Lower lobe of right lung (tissue), 2 donors: ENCODE data around the gene CD248. TPM values are rescaled to one million over a fixed set of nuclear protein-coding genes. Genes with fewer than 3 reads are reported as not detected.

Experiments
- ATAC-seq, 2 donors: fragments of 200-7000 bp; cut with Tn5 transposase; one replicate each; pipeline ENCODE4 v1.9.1; 2020 to 2022; ENCODE audit warnings: mild to moderate bottlenecking in 2 of 2, moderate library complexity in 2 of 2
- DNase-seq: peaks from one replicate; pipeline ENCODE4 v3.0.0-alpha.2; 2020
- H3K27ac ChIP-seq: fragments of 200-600 bp; one replicate; pipeline ENCODE4 v1.8.0; 2022
- H3K27me3 ChIP-seq: fragments of 200-600 bp; one replicate; pipeline ENCODE4 v1.8.0; 2022; ENCODE audit warnings: low read depth
- H3K36me3 ChIP-seq: fragments of 200-600 bp; one replicate; pipeline ENCODE4 v1.8.0; 2022; ENCODE audit warnings: mild to moderate bottlenecking
- H3K4me1 ChIP-seq: fragments of 200-600 bp; one replicate; pipeline ENCODE4 v1.8.0; 2022
- H3K4me3 ChIP-seq: fragments of 200-600 bp; one replicate; pipeline ENCODE4 v1.8.0; 2022; ENCODE audit warnings: mild to moderate bottlenecking
- H3K9me3 ChIP-seq: fragments of 200-600 bp; one replicate; pipeline ENCODE4 v1.8.0; 2022
- CTCF ChIP-seq: fragments of 200-600 bp; IDR thresholded peaks from one replicate; pipeline ENCODE4 v1.8.0; 2022; ENCODE audit warnings: antibody characterized with exemption, mild to moderate bottlenecking
- intact Hi-C: fragments of 100-400 bp; cut with DNase I; formaldehyde crosslinking; loops from one replicate; pipeline ENCODE4 v1.11.0; 2022
- total RNA-seq: library from RNA; stranded (reverse); fragmentation: NEBNext Ultra II Directional; extraction: Animal tissue kit (Norgen Biotek cat#: 25700); gene quantifications from one replicate; pipeline ENCODE4 v1.2.1, GENCODE V29; 2021
- donor health status: DM: no; HTN: yes; CAD: no; lungs with severe emphysema.

The CD248 gene
- total RNA-seq, 1 donor from 2014 or later, result 28.7 TPM

- H3K9me3 ChIP-seq, result no peaks in the 10 kb centered on the region
- TF ChIP-seq CTCF, result no peak
- DNase-seq, result no peak
- no peak for ATAC-seq
- H3K4me3 ChIP-seq, result peak within 1 kb of the TSS; percentile 51
- peaks cover 30% of the 10 kb centered on the region for H3K4me1 ChIP-seq
- no peak within 1 kb of the TSS for H3K27ac ChIP-seq
- intact Hi-C loops, result no loop called here
- H3K27me3 ChIP-seq, result peaks cover 39% of the 10 kb centered on the region
- no peaks in the 10 kb centered on the region for H3K36me3 ChIP-seq
Measured at GRCh38 chr11:66291706-66292542, 24.9 kb downstream of the CD248 start, which contains the start of gene TMEM151A. TSS of gene TMEM151A (plus strand) at chr11:66291894. CDS start at chr11:66292014, 120 bp downstream.

- ATAC-seq, result no peak
- peak overlapping the region; percentile 51 for H3K4me3 ChIP-seq
Measured at GRCh38 chr11:66291303-66291705, 25.5 kb downstream of the CD248 start.

GRCh38 chr11:66290330-66290621, 26.6 kb downstream of the CD248 start:
- peaks cover 10% of the 10 kb centered on the region for H3K36me3 ChIP-seq
- no peak overlapping the region for H3K4me3 ChIP-seq
- no peak for TF ChIP-seq CTCF
- DNase-seq, result no peak
- H3K4me1 ChIP-seq, result peaks cover 31% of the 10 kb centered on the region
- H3K27ac ChIP-seq, result no peak overlapping the region
- peaks cover 39% of the 10 kb centered on the region for H3K27me3 ChIP-seq
- no peak for ATAC-seq
- H3K9me3 ChIP-seq, result no peaks in the 10 kb centered on the region
- intact Hi-C loops, result no loop called here

More at GRCh38 chr11:66291303-66291705, 25.5 kb downstream of the CD248 start:
- TF ChIP-seq CTCF, result no peak
- H3K27me3 ChIP-seq, result peaks cover 39% of the 10 kb centered on the region
- intact Hi-C loops, result no loop called here
- H3K27ac ChIP-seq, result no peak overlapping the region
- peaks cover 5% of the 10 kb centered on the region for H3K36me3 ChIP-seq
- H3K4me1 ChIP-seq, result peaks cover 31% of the 10 kb centered on the region
- no peak for DNase-seq
- no peaks in the 10 kb centered on the region for H3K9me3 ChIP-seq

GRCh38 chr11:66289548-66290329, 27.1 kb downstream of the CD248 start:
- Histone ChIP-seq H3K9me3 (no peaks in the 10 kb centered on the region), H3K36me3 (peaks cover 12% of the 10 kb centered on the region), H3K27me3 (peaks cover 34% of the 10 kb centered on the region), H3K27ac (peak overlapping the region; percentile 97), H3K4me1 (peaks cover 31% of the 10 kb centered on the region), H3K4me3 (peak overlapping the region; percentile 98)
- peak; percentile 64 to 69 for ATAC-seq
- DNase-seq, result peak; percentile 82
- intact Hi-C loops, result no loop called here
- TF ChIP-seq CTCF, result no peak

- Histone ChIP-seq H3K9me3 (no peaks in the 10 kb centered on the region), H3K27me3 (peaks cover 26% of the 10 kb centered on the region), H3K4me1 (peaks cover 31% of the 10 kb centered on the region), H3K4me3 (peak within 1 kb of the TSS; percentile 98), H3K36me3 (peaks cover 17% of the 10 kb centered on the region), H3K27ac (peak within 1 kb of the TSS; percentile 97)
- DNase-seq (peak; percentile 99), ATAC-seq (peak; percentile 97)
- intact Hi-C loops, result no loop called here
- TF ChIP-seq CTCF, result no peak
Measured at GRCh38 chr11:66288671-66289547, 27.9 kb downstream of the CD248 start, which contains the start of gene YIF1A. TSS of gene YIF1A (minus strand) at chr11:66289143. CDS start at chr11:66288985, 158 bp downstream.
